Measurements from ENCODE around the gene EPHB4.

- peak in 1 of 2 experiments; percentile 47; a peak in 2 of 3 replicates for TF ChIP-seq POLR2A (IDR thresholded peaks at IDR 0.05; ENCODE audit: control extremely low read depth in 1 of 2, low read depth in 2 of 2, low read length in 2 of 2)
- no peak for TF ChIP-seq CTCF (IDR thresholded peaks at IDR 0.05; ENCODE audit: control extremely low read depth in 1 of 3, insufficient read depth in 1 of 3, low read depth in 1 of 3, low read length in 3 of 3)
- TF ChIP-seq SIN3A (conservative IDR thresholded peaks at IDR 0.05 in 1 of 2, IDR thresholded peaks at IDR 0.05 in 1 of 2; ENCODE audit: low read depth in 1 of 2, low read length in 2 of 2): no peak
- no peak for TF ChIP-seq ZNF274 (IDR thresholded peaks at IDR 0.05; ENCODE audit: borderline replicate concordance, extremely low read depth, low read length)
- no peak for TF ChIP-seq RNF2 (IDR thresholded peaks at IDR 0.05; ENCODE audit: borderline replicate concordance, low read depth, low read length, missing control alignments, poor library complexity, severe bottlenecking)
- peak; percentile 76 for TF ChIP-seq POLR2AphosphoS5 (IDR thresholded peaks at IDR 0.05; ENCODE audit: low read depth, low read length)
- TF ChIP-seq HDAC6 (IDR thresholded peaks at IDR 0.05; ENCODE audit: low read depth, low read length): no peak
- TF ChIP-seq EZH2 (IDR thresholded peaks at IDR 0.05; ENCODE audit: low read depth, low read length, severe bottlenecking): no peak
- no peak for TF ChIP-seq RXRA (IDR thresholded peaks at IDR 0.05; ENCODE audit: insufficient read depth, low read depth, low read length)
- no peak for TF ChIP-seq SP1 (IDR thresholded peaks at IDR 0.05; ENCODE audit: low read depth, low read length)
- TF ChIP-seq SRF (IDR thresholded peaks at IDR 0.05; ENCODE audit: low read depth, low read length): no peak
- TF ChIP-seq KDM5A (IDR thresholded peaks at IDR 0.05; ENCODE audit: low read length): no peak
Measured at GRCh38 chr7:100836812-100837098, 9.4 kb upstream of the EPHB4 start.

All from H1 (cell line).